ENCODE data around the gene DDTL.
"Not testable (repeated sequence)": the region's sequence is repeated elsewhere in the genome, so short reads cannot be mapped to it uniquely, and the experiment has no call there.

DDTL gene

GRCh38 chr22:23966568-23966967 lies at the start of gene DDTL:
Gene DDTL, plus strand, starts transcription at chr22:23966888. Its CDS starts 27 bp downstream, at chr22:23966915.
- DNase-seq = not testable (repeated sequence)

- DNase-seq = not testable (repeated sequence)
These were observed 46.4 kb upstream of the DDTL start for GRCh38 chr22:23920267-23920611.

GRCh38 chr22:23921586-23922201 lies 45.0 kb upstream of the DDTL start:
- DNase-seq = not testable (repeated sequence)

GRCh38 chr22:23922921-23923320 lies 43.8 kb upstream of the DDTL start:
- DNase-seq = no peak

- DNase-seq = no peak
These were observed 41.6 kb upstream of the DDTL start for GRCh38 chr22:23925020-23925606.

- DNase-seq = no peak
These were observed 40.1 kb upstream of the DDTL start for GRCh38 chr22:23926561-23926960.

- DNase-seq = no peak
These were observed 28.2 kb upstream of the DDTL start for GRCh38 chr22:23938328-23939016.

GRCh38 chr22:23939017-23939357 lies 27.7 kb upstream of the DDTL start:
- no peak for DNase-seq

- not testable (repeated sequence) for DNase-seq
These were observed 26.5 kb upstream of the DDTL start for GRCh38 chr22:23940166-23940565.

GRCh38 chr22:23947391-23947790 lies 19.3 kb upstream of the DDTL start:
- not testable (repeated sequence) for DNase-seq

- not testable (repeated sequence) for DNase-seq
These were observed 16.9 kb upstream of the DDTL start for GRCh38 chr22:23949764-23950163.

GRCh38 chr22:23951383-23951782 lies 15.3 kb upstream of the DDTL start:
- not testable (repeated sequence) for DNase-seq

- not testable (repeated sequence) for DNase-seq
These were observed 13.8 kb upstream of the DDTL start for GRCh38 chr22:23952794-23953405.

- DNase-seq = not testable (repeated sequence)
These were observed 13.2 kb upstream of the DDTL start for GRCh38 chr22:23953485-23953884.

- DNase-seq = not testable (repeated sequence)
These were observed 12.3 kb upstream of the DDTL start for GRCh38 chr22:23954193-23954990.

GRCh38 chr22:23954991-23955305 lies 11.7 kb upstream of the DDTL start:
- DNase-seq = not testable (repeated sequence)

- not testable (repeated sequence) for DNase-seq
These were observed 10.8 kb upstream of the DDTL start for GRCh38 chr22:23955886-23956285.

- not testable (repeated sequence) for DNase-seq
These were observed 10.3 kb upstream of the DDTL start for GRCh38 chr22:23956301-23956900.

GRCh38 chr22:23961084-23961771 lies 5.5 kb upstream of the DDTL start, which contains the start of gene GSTT2B:
Gene GSTT2B, minus strand, starts transcription at chr22:23961195. Its CDS starts 64 bp downstream, at chr22:23961131.
- not testable (repeated sequence) for DNase-seq

GRCh38 chr22:23966094-23966493 lies 594 bp upstream of the DDTL start:
- not testable (repeated sequence) for DNase-seq

GRCh38 chr22:23969071-23969470 lies 2.4 kb downstream of the DDTL start:
- DNase-seq = no peak

- DNase-seq = no peak
These were observed 3.5 kb downstream of the DDTL start for GRCh38 chr22:23970201-23970641.

Measured in NCI-H1417 treated with DMSO at 0.1 percent for 48 hours (cell line).